GM12874 (cell line): ENCODE measurements around the gene PRKAR1B.

Experiments used
- CTCF ChIP-seq: IDR thresholded peaks from 2 replicates; pipeline ENCODE4 v1.5.1; 2011; ENCODE audit warnings: low read depth, mild to moderate bottlenecking, control low read depth, low read length, moderate library complexity; ENCODE audit not compliant: insufficient read depth

PRKAR1B gene

GRCh38 chr7:668958-669357 lies 58.1 kb downstream of the PRKAR1B start:
- TF ChIP-seq CTCF, result no peak

DNA sequence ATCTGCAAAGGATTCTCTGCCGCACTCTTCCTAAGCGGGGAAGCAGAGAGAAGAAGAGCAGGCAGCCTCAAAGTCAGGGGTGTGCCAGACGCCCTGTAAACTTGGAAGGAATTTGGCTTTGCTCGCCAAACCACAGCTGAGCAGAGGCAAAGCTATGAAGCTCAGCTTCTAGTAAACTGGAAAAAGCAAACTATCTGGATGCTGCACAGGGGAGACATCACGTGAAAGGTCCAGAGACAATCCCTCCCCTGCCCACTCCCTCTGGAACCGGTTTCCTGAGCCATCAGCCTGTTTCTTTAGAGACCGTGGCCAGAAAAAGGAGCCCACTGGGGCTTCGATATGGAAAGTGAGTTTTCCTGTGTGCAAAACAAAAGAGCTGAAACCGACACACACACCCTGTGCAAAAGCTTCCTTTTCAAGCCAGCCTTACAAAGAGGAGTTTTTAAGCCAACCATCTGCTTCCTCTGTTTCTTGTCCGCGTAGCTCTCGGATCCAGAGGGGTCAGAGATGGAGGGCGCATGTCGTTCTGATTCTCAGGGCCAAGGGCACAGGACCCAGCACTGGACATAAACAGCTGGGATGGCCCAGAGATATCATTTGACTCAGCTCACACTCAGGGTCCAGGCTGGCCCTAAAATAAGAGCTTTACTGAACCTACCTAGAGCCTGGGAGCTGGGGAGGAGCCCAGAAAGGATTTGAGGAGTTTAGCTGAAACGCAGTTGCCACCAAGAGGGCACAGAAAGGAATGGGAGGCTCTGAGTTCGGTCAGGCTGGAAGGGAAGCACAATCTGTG lies 58.7 kb downstream of the PRKAR1B start:
- no peak for TF ChIP-seq CTCF

DNA sequence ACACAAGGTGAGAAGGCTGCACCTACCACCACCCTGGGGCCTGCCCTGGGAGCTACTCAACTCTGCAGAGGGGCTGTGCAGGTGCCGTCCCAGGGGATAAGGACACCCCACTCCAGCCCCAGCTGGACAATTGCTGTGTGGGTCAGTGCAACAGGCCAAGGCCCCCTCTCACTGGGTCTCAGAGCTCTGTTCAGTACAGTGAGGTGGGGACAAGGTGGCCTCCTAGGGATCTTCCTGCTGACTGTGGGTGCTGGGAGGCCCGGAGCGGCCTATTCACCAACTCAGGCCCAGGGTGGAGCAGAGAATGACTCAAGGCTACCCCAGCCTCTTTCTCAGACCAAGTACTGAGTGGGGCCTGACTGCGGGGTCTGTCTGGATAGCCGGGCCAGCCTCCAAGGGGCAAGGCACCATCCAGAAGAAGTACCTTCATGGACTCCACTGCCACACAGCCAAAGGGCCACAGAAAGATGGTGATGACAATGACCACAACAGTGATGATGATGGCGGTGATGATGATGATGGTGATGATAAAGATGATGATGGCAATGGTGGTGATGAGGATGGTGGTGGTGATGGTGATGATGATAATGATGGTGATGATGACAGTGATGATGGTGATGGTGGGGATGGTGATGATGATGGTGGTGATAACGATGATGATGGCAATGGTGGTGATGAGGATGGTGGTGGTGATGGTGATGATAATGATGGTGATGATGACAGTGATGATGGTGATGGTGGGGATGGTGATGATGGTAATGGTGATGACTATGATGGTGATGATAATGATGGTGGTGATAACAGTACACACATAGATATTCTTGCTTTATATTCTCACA lies 60.4 kb downstream of the PRKAR1B start:
- no peak for TF ChIP-seq CTCF

- TF ChIP-seq CTCF, result no peak
These were observed 61.2 kb downstream of the PRKAR1B start for GRCh38 chr7:665736-666453.

DNA sequence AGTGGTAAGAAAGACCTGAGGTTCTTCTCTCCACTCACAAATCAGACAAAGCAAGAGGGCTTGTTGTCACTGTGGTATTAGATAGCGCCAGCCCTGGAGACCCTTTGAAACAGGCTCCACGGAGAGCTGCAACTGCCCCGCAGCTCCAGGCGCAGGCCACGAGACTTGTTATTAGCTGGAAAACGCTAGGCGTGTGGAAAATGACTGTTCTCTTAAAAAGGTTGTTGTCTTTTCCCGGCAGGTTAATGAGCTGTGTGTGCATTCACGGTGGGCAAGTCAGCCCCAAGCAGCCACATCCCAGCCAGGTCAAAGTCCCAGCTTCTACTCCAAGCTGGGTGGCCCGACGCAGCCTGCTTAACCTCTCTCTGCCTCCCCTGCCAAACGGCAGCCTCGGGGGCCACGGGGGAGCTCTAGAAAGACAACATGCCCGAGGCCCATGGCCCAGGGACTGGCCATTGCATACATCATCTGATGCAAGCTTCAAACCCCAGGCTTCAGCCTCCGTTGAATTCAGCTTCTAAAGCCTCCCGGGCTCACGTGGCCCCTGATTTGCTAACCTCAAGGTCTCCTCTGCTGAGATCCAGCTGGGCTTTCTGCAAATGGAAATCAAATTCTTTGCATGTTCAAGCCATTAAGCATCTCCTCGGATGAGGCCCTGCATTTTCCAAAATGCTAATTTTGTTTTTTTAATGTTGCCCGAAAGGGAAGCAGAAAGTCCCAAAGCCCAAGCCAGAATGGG lies 61.9 kb downstream of the PRKAR1B start:
- TF ChIP-seq CTCF, result no peak

- TF ChIP-seq CTCF, result no peak
These were observed 62.7 kb downstream of the PRKAR1B start for GRCh38 chr7:664402-664775.

DNA sequence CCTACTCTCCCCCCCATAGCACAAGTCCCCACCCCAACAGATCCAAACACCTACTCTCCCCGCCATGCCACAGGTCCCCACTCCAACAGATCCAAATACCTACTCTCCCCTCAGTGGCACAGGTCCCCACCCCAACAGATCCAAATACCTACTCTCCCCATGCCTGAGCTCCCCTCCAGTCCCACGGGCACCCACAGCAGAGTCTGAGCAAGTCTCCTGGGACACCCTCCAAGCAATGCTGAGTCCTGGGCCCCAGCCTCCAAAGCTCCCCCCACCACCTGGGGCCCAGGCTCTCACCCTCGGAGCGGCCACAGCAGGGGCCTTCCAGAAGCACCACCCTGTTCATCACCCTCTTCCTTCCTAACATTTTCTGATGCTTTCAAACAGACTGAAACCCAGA lies 64.5 kb downstream of the PRKAR1B start:
- TF ChIP-seq CTCF, result no peak
